ENCODE results near the gene VAC14.

VAC14 gene

GRCh38 chr16:70767377-70768202 lies 33.4 kb downstream of the VAC14 start:
- DNase-seq (ENCODE audit: low spot score): no peak
- TF ChIP-seq CTCF (IDR thresholded peaks at IDR 0.05; ENCODE audit: extremely low read depth, missing control alignments): no peak

GRCh38 chr16:70766658-70767057 lies 34.3 kb downstream of the VAC14 start:
- no peak for DNase-seq (ENCODE audit: low spot score)
- TF ChIP-seq CTCF (IDR thresholded peaks at IDR 0.05; ENCODE audit: extremely low read depth, missing control alignments): no peak

- no peak for TF ChIP-seq CTCF (IDR thresholded peaks at IDR 0.05; ENCODE audit: extremely low read depth, missing control alignments)
- no peak for DNase-seq (ENCODE audit: low spot score)
These were observed 34.8 kb downstream of the VAC14 start for GRCh38 chr16:70766176-70766575.

- no peak for TF ChIP-seq CTCF (IDR thresholded peaks at IDR 0.05; ENCODE audit: extremely low read depth, missing control alignments)
- no peak for DNase-seq (ENCODE audit: low spot score)
These were observed 35.5 kb downstream of the VAC14 start for GRCh38 chr16:70765491-70765890.

GRCh38 chr16:70764632-70765031 lies 36.3 kb downstream of the VAC14 start:
- DNase-seq (ENCODE audit: low spot score): no peak
- no peak for TF ChIP-seq CTCF (IDR thresholded peaks at IDR 0.05; ENCODE audit: extremely low read depth, missing control alignments)

- DNase-seq (ENCODE audit: low spot score): no peak
- TF ChIP-seq CTCF (IDR thresholded peaks at IDR 0.05; ENCODE audit: extremely low read depth, missing control alignments): no peak
These were observed 40.7 kb downstream of the VAC14 start for GRCh38 chr16:70760221-70760620.

GRCh38 chr16:70759666-70760065 lies 41.3 kb downstream of the VAC14 start:
- no peak for TF ChIP-seq CTCF (IDR thresholded peaks at IDR 0.05; ENCODE audit: extremely low read depth, missing control alignments)
- DNase-seq (ENCODE audit: low spot score): no peak

All from GM20000 (cell line).